HepG2 (cell line): ENCODE data around the gene BICRAL. TPM values are rescaled to one million over a fixed set of nuclear protein-coding genes. Genes with fewer than 3 reads are reported as not detected.
A peak's percentile ranks its signal among the peaks of the same experiment; 100 is the strongest.

Source experiments
- ATAC-seq: fragments of 200-7000 bp; cut with Tn5 transposase; 3 replicates; pipeline ENCODE4 v1.9.1; 2020; ENCODE audit warnings: mild to moderate bottlenecking, moderate library complexity
- BruUV-seq: library from RNA; stranded (reverse); fragments of 400-500 nt; replicated peaks from 2 replicates; lab custom pipeline; 2021; lab: Mats Ljungman, UMichigan
- CTCF ChIA-PET: fragments of 300-600 bp; formaldehyde crosslinking; extraction: SDS; loops from one replicate; lab custom pipeline; 2021; ENCODE audit warnings: low total read pairs, inconsistent platforms, low intra/inter-chr PET ratio; lab: Yijun Ruan, JAX
- POLR2A ChIA-PET: fragments of 350-600 bp; sonication (Branson Sonifier 250); formaldehyde crosslinking; loops from one replicate; lab custom pipeline; 2020; ENCODE audit warnings: antibody characterized with exemption, inconsistent platforms; lab: Yijun Ruan, JAX
- DNase-seq: peaks from one replicate; pipeline ENCODE4 v3.0.0-alpha.2; 2015; ENCODE audit warnings: low spot score
- FAIRE-seq: peaks from 3 replicates; lab custom pipeline; 2011; peaks lifted over from hg19 to GRCh38; lab: Jason Lieb, UNC
- H2AFZ ChIP-seq: one replicate; pipeline ENCODE4 v1.6.1; 2011; ENCODE audit warnings: low read length, inconsistent platforms
- H3K27ac ChIP-seq: fragments of 300-600 bp; 3 replicates; pipeline ENCODE4 v1.8.0; 2011; ENCODE audit warnings: mixed run types, mild to moderate bottlenecking, mixed read lengths, low read length, inconsistent platforms; ENCODE audit not compliant: insufficient read depth; ENCODE audit errors: extremely low read length
- H3K27me3 ChIP-seq, 2 experiments: fragments of 200-600 bp in 1 of 2; 2 replicates in 1 of 2; 3 replicates in 1 of 2; pipeline versions ENCODE4 v1.6.0 to v1.8.0; 2011; ENCODE audit warnings: low read length in 2 of 2, mild to moderate bottlenecking in 2 of 2, moderate library complexity in 2 of 2, inconsistent platforms in 1 of 2; ENCODE audit not compliant: insufficient read depth in 2 of 2, control insufficient read depth in 1 of 2
- H3K36me3 ChIP-seq, 2 experiments: fragments of 200-600 bp in 1 of 2; replicated peaks in 1 of 2; 2 replicates in 1 of 2; 3 replicates in 1 of 2; pipeline versions ENCODE4 v1.5.1 to v1.8.0; 2011; ENCODE audit warnings: low read length in 2 of 2, inconsistent platforms in 1 of 2; ENCODE audit not compliant: insufficient read depth in 2 of 2, control insufficient read depth in 1 of 2
- H3K4me1 ChIP-seq: 2 replicates; pipeline ENCODE4 v1.5.1; 2012; ENCODE audit warnings: low read length, inconsistent platforms; ENCODE audit not compliant: insufficient read depth
- H3K4me2 ChIP-seq: 2 replicates; pipeline ENCODE4 v1.6.0; 2011; ENCODE audit warnings: low read depth, low read length, inconsistent platforms
- H3K4me3 ChIP-seq, 3 experiments: fragments of 200-600 bp in 1 of 3; sonication (generic), shearing (Covaris generic) in 1 of 3; replicated peaks in 1 of 3; 2 replicates each; pipeline ENCODE4 v1.5.1; 2011 to 2016; ENCODE audit warnings: low read length in 3 of 3, inconsistent platforms in 2 of 3, low read depth in 2 of 3, mild to moderate bottlenecking in 2 of 3, control low read depth in 1 of 3, mixed read lengths in 1 of 3; ENCODE audit not compliant: insufficient read depth in 1 of 3
- H3K79me2 ChIP-seq: one replicate; pipeline ENCODE4 v1.6.1; 2011; ENCODE audit warnings: low read length, inconsistent platforms; ENCODE audit not compliant: insufficient read depth
- H3K9ac ChIP-seq: 2 replicates; pipeline ENCODE4 v1.6.0; 2011; ENCODE audit warnings: mild to moderate bottlenecking, low read depth, low read length, inconsistent platforms; ENCODE audit not compliant: insufficient read depth
- H3K9me3 ChIP-seq: 2 replicates; pipeline ENCODE4 v1.5.1; 2012; ENCODE audit warnings: mild to moderate bottlenecking, low read length
- H4K20me1 ChIP-seq: 2 replicates; pipeline ENCODE4 v1.6.0; 2011; ENCODE audit warnings: inconsistent platforms, mild to moderate bottlenecking, low read length, moderate library complexity; ENCODE audit not compliant: insufficient read depth
- ARHGAP35 ChIP-seq: sonication (generic); formaldehyde crosslinking; IDR thresholded peaks from 2 replicates; pipeline ENCODE4 v1.9.0; 2022; ENCODE audit warnings: mild to moderate bottlenecking, inconsistent platforms, moderate library complexity, missing genetic modification reagents, borderline replicate concordance
- ATF2 ChIP-seq: sonication (generic); formaldehyde crosslinking; IDR thresholded peaks from 2 replicates; pipeline ENCODE4 v1.4.0; 2020; ENCODE audit warnings: missing genetic modification reagents
- HDAC2 ChIP-seq: sonication (generic); formaldehyde crosslinking; IDR thresholded peaks from 2 replicates; pipeline ENCODE4 v1.4.0; 2020; ENCODE audit warnings: missing genetic modification reagents
- HINFP ChIP-seq: sonication (generic); formaldehyde crosslinking; IDR thresholded peaks from 2 replicates; pipeline ENCODE4 v1.4.0; 2020; ENCODE audit warnings: low read depth, mild to moderate bottlenecking, missing genetic modification reagents
- IRF1 ChIP-seq: sonication (generic); formaldehyde crosslinking; IDR thresholded peaks from 2 replicates; pipeline ENCODE4 v1.4.0; 2020; ENCODE audit warnings: low read depth, mild to moderate bottlenecking, missing genetic modification reagents
- KDM4B ChIP-seq: sonication (generic); formaldehyde crosslinking; IDR thresholded peaks from 2 replicates; pipeline ENCODE4 v1.4.0; 2020; ENCODE audit warnings: missing genetic modification reagents
- MLLT10 ChIP-seq: sonication (generic); formaldehyde crosslinking; IDR thresholded peaks from 2 replicates; pipeline ENCODE4 v1.4.0; 2020; ENCODE audit warnings: missing genetic modification reagents
- NFE2L1 ChIP-seq: sonication (generic); formaldehyde crosslinking; IDR thresholded peaks from 2 replicates; pipeline ENCODE4 v1.4.0; 2020; ENCODE audit warnings: missing genetic modification reagents, mild to moderate bottlenecking, borderline replicate concordance
- PATZ1 ChIP-seq: sonication (generic); formaldehyde crosslinking; IDR thresholded peaks from 2 replicates; pipeline ENCODE4 v1.4.0; 2020; ENCODE audit warnings: missing genetic modification reagents
- PPARG ChIP-seq: conservative IDR thresholded peaks from 2 replicates; pipeline ENCODE4 v1.6.1; 2016; ENCODE audit warnings: missing biosample characterization, missing genetic modification reagents
- SP4 ChIP-seq: sonication (generic); formaldehyde crosslinking; IDR thresholded peaks from 2 replicates; pipeline ENCODE4 v1.8.1; 2023; ENCODE audit warnings: mild to moderate bottlenecking, missing genetic modification reagents
- TSC22D2 ChIP-seq: sonication (generic); formaldehyde crosslinking; IDR thresholded peaks from 2 replicates; pipeline ENCODE4 v1.5.1; 2020; ENCODE audit warnings: missing genetic modification reagents, mild to moderate bottlenecking, borderline replicate concordance
- ZKSCAN1 ChIP-seq: fragments of 150-350 bp; IDR thresholded peaks from 2 replicates; pipeline ENCODE4 v1.6.1; 2014; ENCODE audit warnings: low read length
- ZNF574 ChIP-seq: sonication (generic); formaldehyde crosslinking; IDR thresholded peaks from 2 replicates; pipeline ENCODE4 v1.4.0; 2020; ENCODE audit warnings: missing genetic modification reagents
- ZNF619 ChIP-seq: sonication (generic); formaldehyde crosslinking; IDR thresholded peaks from 2 replicates; pipeline ENCODE4 v1.4.0; 2020; ENCODE audit warnings: mild to moderate bottlenecking, missing genetic modification reagents
- WGBS: methylation state at CpG from one replicate; pipeline ENCODE4 v1.1.6; 2017; ENCODE audit warnings: low lambda C conversion rate; 5-methylcytosine and 5-hydroxymethylcytosine counted together
- in situ Hi-C: cut with HindIII; loops from 2 replicates; pipeline ENCODE4 v1.10.0; 2017; ENCODE audit warnings: low pct_unique_long_range_greater_than_20kb; ENCODE audit not compliant: extremely low pct_ligation_motif_present
- intact Hi-C: fragments of 100-400 bp; cut with micrococcal nuclease; formaldehyde crosslinking; loops from one replicate; pipeline ENCODE4 v1.10.0; 2022; ENCODE audit not compliant: unreplicated experiment
- polyA plus RNA-seq, 8 experiments: library from polyadenylated mRNA; depleted of rRNA in 3 of 8; stranded (reverse) in 7 of 8; unstranded in 1 of 8; fragments of >200 nt; fragmentation: Illumina TruSeq in 4 of 8; extraction: Trizol in 4 of 8; gene quantifications; 2 replicates each; pipeline versions ENCODE4 v1.2.1 to v1.2.3, GENCODE V29; 2011 to 2016; ENCODE audit warnings: low read depth in 4 of 8, missing spikeins in 1 of 8, mixed read lengths in 1 of 8; ENCODE audit not compliant: insufficient read depth in 1 of 8
- total RNA-seq, 5 experiments: library from RNA; depleted of rRNA; stranded (reverse); fragments of >200 nt; fragmentation: Illumina TruSeq; extraction: Trizol; gene quantifications; 2 replicates each; pipeline ENCODE4 v1.2.3, GENCODE V29; 2016; ENCODE audit warnings: low read depth in 1 of 5

Gene BICRAL
- total and polyA plus RNA-seq, 2 of the 13 experiments (the other 11 are each of a cell fraction or from before 2014, with no cell fraction given), result 5.0 to 13.5 TPM

GRCh38 chr6:42870145-42870936 lies 88.5 kb downstream of the BICRAL start:
- no peak for FAIRE-seq
- no peak for DNase-seq
- Histone ChIP-seq H3K9ac (no peak overlapping the region), H3K27ac (no peak overlapping the region), H3K4me3 (no peak overlapping the region), H3K27me3 (no peaks in the 10 kb centered on the region), H3K4me1 (peaks cover 17% of the 10 kb centered on the region), H3K79me2 (no peaks in the 10 kb centered on the region), H3K36me3 (peaks cover 4 to 14% of the 10 kb centered on the region in 2 experiments; a peak in 3 of 5 replicates), H3K4me2 (no peak overlapping the region), H2AFZ (no peak overlapping the region), H3K9me3 (no peaks in the 10 kb centered on the region), H4K20me1 (no peaks in the 10 kb centered on the region)
- intact Hi-C loops, result loop anchor here (5.0 kb wide), 1 partner anchor 963 kb away; no protein-coding TSS in a partner anchor
- ChIA-PET POLR2A (no interaction called here), CTCF (no interaction called here)
- no TSS peak for BruUV-seq
- WGBS, result 58% methylated on average over 2 of the region's 2 CpGs
- peak; percentile 68 for ATAC-seq
- in situ Hi-C loops, result no loop called here
- TF ChIP-seq NFE2L1 (CRISPR knock-in tag) (no peak), PPARG (peak; percentile 44; the same call in 1 of the 2 replicates), ZNF574 (no peak), HINFP (CRISPR knock-in tag) (no peak), HDAC2 (CRISPR knock-in tag) (no peak), TSC22D2 (CRISPR knock-in tag) (no peak), ZKSCAN1 (0 out of 2 replicates have a peak, but pooled peaks have one; percentile 55), ATF2 (CRISPR knock-in tag) (no peak), PATZ1 (CRISPR knock-in tag) (0 out of 2 replicates have a peak, but pooled peaks have one; percentile 17), IRF1 (CRISPR knock-in tag) (no peak), MLLT10 (CRISPR knock-in tag) (no peak), SP4 (CRISPR knock-in tag) (no peak), ZNF619 (CRISPR knock-in tag) (no peak), KDM4B (no peak), ARHGAP35 (no peak)
